Stimulated activated CD8-positive, alpha-beta memory T cell treated with anti-CD3 and anti-CD28 coated beads, Interleukin-12 subunit alpha, Interleukin-12 subunit beta, amount 100 ng/mL, for 1 hour (primary cell): Measurements from ENCODE around the gene CIDEA.

ENCODE experiments used
- DNase-seq: peaks from one replicate; pipeline ENCODE4 v3.0.0-alpha.2; 2020; ENCODE audit warnings: low read depth

CIDEA gene

GRCh38 chr18:12274793-12275192 lies 20.6 kb downstream of the CIDEA start:
- DNase-seq: no peak

- DNase-seq: no peak
These were observed 22.8 kb downstream of the CIDEA start for GRCh38 chr18:12276736-12277554.

- DNase-seq: no peak
These were observed 24.1 kb downstream of the CIDEA start for GRCh38 chr18:12278215-12278671.

GRCh38 chr18:12278741-12279682 lies 24.9 kb downstream of the CIDEA start:
- no peak for DNase-seq

GRCh38 chr18:12279781-12280531 lies 25.8 kb downstream of the CIDEA start:
- no peak for DNase-seq

- DNase-seq: no peak
These were observed 27.7 kb downstream of the CIDEA start for GRCh38 chr18:12281861-12282260.

- no peak for DNase-seq
These were observed 28.4 kb downstream of the CIDEA start for GRCh38 chr18:12282442-12283039.

- DNase-seq: no peak
These were observed 29.1 kb downstream of the CIDEA start for GRCh38 chr18:12283256-12283655.

GRCh38 chr18:12283666-12284065 lies 29.5 kb downstream of the CIDEA start:
- DNase-seq: no peak

GRCh38 chr18:12287131-12287681 lies 33.0 kb downstream of the CIDEA start:
- no peak for DNase-seq

- no peak for DNase-seq
These were observed 33.7 kb downstream of the CIDEA start for GRCh38 chr18:12287684-12288402.

GRCh38 chr18:12288403-12288755 lies 34.2 kb downstream of the CIDEA start:
- no peak for DNase-seq

GRCh38 chr18:12290086-12290485 lies 35.9 kb downstream of the CIDEA start:
- no peak for DNase-seq

GRCh38 chr18:12291161-12291560 lies 37.0 kb downstream of the CIDEA start:
- no peak for DNase-seq

GRCh38 chr18:12291690-12292089 lies 37.5 kb downstream of the CIDEA start:
- no peak for DNase-seq

GRCh38 chr18:12293831-12294230 lies 39.7 kb downstream of the CIDEA start:
- no peak for DNase-seq

GRCh38 chr18:12295389-12296086 lies 41.4 kb downstream of the CIDEA start:
- DNase-seq: no peak

GRCh38 chr18:12296087-12296403 lies 41.9 kb downstream of the CIDEA start:
- no peak for DNase-seq

- no peak for DNase-seq
These were observed 42.3 kb downstream of the CIDEA start for GRCh38 chr18:12296457-12296856.

- no peak for DNase-seq
These were observed 45.7 kb downstream of the CIDEA start for GRCh38 chr18:12299862-12300261.
